Uterus (tissue), 2 donors: ENCODE measurements around the gene S100A8.

Experiments used
- CTCF ChIP-seq, 4 experiments: fragments of 200-600 bp in 2 of 4; fragments of 450-650 bp in 2 of 4; sonication (generic) in 2 of 4; IDR thresholded peaks; one replicate each; pipeline ENCODE4 v1.5.1; 2016 to 2019; ENCODE audit warnings: antibody characterized with exemption in 4 of 4, mild to moderate bottlenecking in 2 of 4, moderate library complexity in 1 of 4
- POLR2A ChIP-seq, 2 donors: fragments of 450-650 bp; IDR thresholded peaks; one replicate each; pipeline ENCODE4 v1.6.1; 2016; ENCODE audit warnings: antibody characterized with exemption in 2 of 2, mild to moderate bottlenecking in 1 of 2, moderate library complexity in 1 of 2

- TF ChIP-seq CTCF (IDR thresholded peaks at IDR 0.05) (no peak), POLR2A (IDR thresholded peaks at IDR 0.05) (no peak)
Measured at GRCh38 chr1:153431427-153431826, 40.6 kb upstream of the S100A8 start.
